Left ventricle myocardium inferior (tissue), 1 donor: ENCODE data around the gene TXN2. TPM values are rescaled to one million over a fixed set of nuclear protein-coding genes. Genes with fewer than 3 reads are reported as not detected.
"Not testable (repeated sequence)": the region's sequence is repeated elsewhere in the genome, so short reads cannot be mapped to it uniquely, and the experiment has no call there.

ENCODE experiments used
- DNase-seq: peaks from one replicate; pipeline ENCODE4 v3.0.0-alpha.2; 2020
- H3K27ac ChIP-seq: fragments of 200-600 bp; replicated peaks from 2 replicates; pipeline ENCODE4 v1.8.0; 2021
- H3K27me3 ChIP-seq: fragments of 200-600 bp; 2 replicates; pipeline ENCODE4 v1.8.0; 2021; ENCODE audit warnings: low read depth
- H3K36me3 ChIP-seq: fragments of 200-600 bp; 2 replicates; pipeline ENCODE4 v1.8.0; 2021
- H3K4me1 ChIP-seq: fragments of 200-600 bp; 2 replicates; pipeline ENCODE4 v1.8.0; 2021
- H3K4me3 ChIP-seq: fragments of 200-600 bp; 2 replicates; pipeline ENCODE4 v1.8.0; 2021; ENCODE audit warnings: mild to moderate bottlenecking, moderate library complexity
- H3K9me3 ChIP-seq: fragments of 200-600 bp; replicated peaks from 2 replicates; pipeline ENCODE4 v1.8.0; 2021
- CTCF ChIP-seq: fragments of 200-600 bp; IDR thresholded peaks from 2 replicates; pipeline ENCODE4 v1.8.0; 2021; ENCODE audit warnings: antibody characterized with exemption, mild to moderate bottlenecking, borderline replicate concordance
- intact Hi-C: fragments of 100-400 bp; cut with micrococcal nuclease; formaldehyde crosslinking; loops from one replicate; pipeline ENCODE4 v1.11.0; 2022
- total RNA-seq: library from RNA; stranded (reverse); fragmentation: NEBNext Ultra II Directional; extraction: Animal tissue kit (Norgen Biotek cat#: 25700); gene quantifications from one replicate; pipeline ENCODE4 v1.2.1, GENCODE V29; 2021
- donor health status: DM: no; HTN: yes; CAD: no; lungs with severe emphysema.

TXN2 gene
- total RNA-seq, 1 donor from 2014 or later: 113 TPM

DNA sequence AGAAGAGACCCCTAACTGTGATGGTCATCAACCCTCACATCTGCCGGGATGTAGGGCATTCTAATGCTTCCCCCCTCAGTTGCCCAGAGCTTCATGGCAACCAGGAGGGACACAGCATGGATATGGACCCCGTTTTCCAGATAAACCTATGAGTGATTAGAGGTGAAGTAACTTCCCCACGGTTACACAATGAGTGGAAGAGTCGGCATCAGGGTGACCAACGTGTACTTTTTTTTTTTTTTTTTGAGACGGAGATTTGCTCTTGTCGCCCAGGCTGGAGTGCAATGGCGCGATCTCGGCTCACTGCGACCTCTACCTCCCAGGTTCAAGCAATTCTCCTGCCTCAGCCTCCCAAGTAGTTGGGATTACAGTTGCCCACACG, 25.0 kb downstream of the TXN2 start:
- peaks cover 73% of the 10 kb centered on the region for H3K4me1 ChIP-seq
- H3K27me3 ChIP-seq: no peaks in the 10 kb centered on the region
- intact Hi-C loops: no loop called here
- peak overlapping the region; percentile 92 for H3K27ac ChIP-seq
- H3K9me3 ChIP-seq: no peaks in the 10 kb centered on the region
- no peaks in the 10 kb centered on the region for H3K36me3 ChIP-seq
- TF ChIP-seq CTCF: no peak
- H3K4me3 ChIP-seq: no peak overlapping the region
- DNase-seq: no peak

DNA sequence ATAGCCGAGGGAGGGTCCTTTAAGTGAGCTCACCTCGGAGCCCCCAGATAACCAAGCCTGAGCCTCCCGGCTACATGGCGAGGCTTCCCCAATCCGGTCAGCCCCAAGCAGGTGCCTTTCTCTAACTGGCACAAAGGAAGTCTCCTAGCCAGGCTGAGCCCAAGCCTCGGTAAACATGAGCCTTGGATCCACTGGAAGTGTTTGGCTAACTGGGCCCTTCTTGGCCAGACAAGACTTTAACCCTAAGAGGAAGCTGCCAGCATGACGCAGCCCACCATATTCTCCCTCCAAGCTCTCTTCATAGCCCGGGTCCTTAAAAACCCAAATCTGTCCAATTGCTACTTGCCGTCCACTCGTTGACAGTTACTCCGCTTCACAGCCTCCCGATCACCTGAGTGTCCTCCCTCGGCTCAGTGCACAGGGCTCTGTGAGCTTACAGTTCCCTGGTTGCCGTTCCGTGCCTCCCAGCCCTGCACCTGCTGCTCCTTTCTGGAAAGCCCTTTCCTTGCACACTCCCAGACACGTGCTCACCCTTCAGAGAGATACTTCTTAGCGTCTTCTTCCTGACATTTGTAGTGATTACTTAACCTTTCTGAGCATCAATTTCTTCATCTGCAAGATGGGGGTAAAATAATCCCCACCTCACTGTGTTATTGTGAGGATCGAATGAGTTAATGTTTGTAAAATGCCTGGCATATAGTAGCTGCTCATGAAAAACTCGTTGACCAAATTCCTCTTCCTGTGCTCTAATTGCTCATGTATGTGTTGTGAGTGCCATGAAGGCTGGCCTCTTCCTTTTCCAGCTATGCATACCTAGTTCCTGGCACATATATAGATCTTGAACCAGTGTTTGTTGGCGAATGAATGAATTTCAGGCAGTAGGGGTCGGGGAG, 25.6 kb downstream of the TXN2 start:
- peaks cover 74% of the 10 kb centered on the region for H3K4me1 ChIP-seq
- no peak for DNase-seq
- no peak for TF ChIP-seq CTCF

GRCh38 chr22:36454916-36455570, 26.4 kb downstream of the TXN2 start:
- intact Hi-C loops: no loop called here
- Histone ChIP-seq H3K27ac (peak overlapping the region; percentile 92), H3K4me1 (peaks cover 81% of the 10 kb centered on the region), H3K27me3 (no peaks in the 10 kb centered on the region), H3K9me3 (no peaks in the 10 kb centered on the region), H3K4me3 (peak overlapping the region; percentile 66), H3K36me3 (no peaks in the 10 kb centered on the region)
- peak; percentile 13 for TF ChIP-seq CTCF
- peak; percentile 93 for DNase-seq

More for the DNA sequence above, 25.6 kb downstream of the TXN2 start:
- intact Hi-C loops: no loop called here
- Histone ChIP-seq H3K9me3 (no peaks in the 10 kb centered on the region), H3K36me3 (no peaks in the 10 kb centered on the region), H3K27ac (peak overlapping the region; percentile 92), H3K27me3 (no peaks in the 10 kb centered on the region), H3K4me3 (peak overlapping the region; percentile 66)

- Histone ChIP-seq H3K4me1 (peaks cover 91% of the 10 kb centered on the region), H3K4me3 (no peak overlapping the region)
- intact Hi-C loops: no loop called here
Measured at GRCh38 chr22:36453855-36454378, 27.5 kb downstream of the TXN2 start.

DNA sequence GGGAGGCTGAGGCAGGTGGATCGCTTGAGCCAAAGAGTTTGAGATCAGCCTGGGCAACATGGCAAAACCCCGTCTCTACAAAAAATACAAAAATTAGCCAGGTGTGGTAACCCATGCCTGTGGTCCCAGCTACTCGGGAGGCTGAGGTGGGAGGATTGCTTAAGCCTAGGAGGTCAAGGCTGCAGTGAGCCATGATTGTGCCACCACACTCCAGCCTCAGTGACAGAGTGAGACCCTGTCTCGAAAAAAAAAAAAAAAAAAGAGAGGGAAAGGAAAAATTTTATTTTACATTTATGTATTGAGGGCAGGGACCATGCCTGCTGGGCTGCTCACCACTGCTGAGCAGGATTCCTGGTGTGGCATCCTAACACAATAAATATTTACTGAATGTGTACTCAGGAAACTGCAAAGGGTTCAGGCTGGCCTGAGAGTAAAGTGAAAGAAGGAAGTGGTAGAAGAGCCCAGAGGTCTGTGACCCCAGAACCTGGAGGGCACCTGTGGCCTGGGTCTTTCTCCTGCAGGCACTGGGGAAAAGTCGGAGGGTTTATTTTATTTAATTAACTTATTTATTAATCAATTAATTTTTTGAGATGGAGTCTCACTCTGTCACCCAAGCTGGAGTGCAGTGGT, 28.3 kb downstream of the TXN2 start:
- H3K9me3 ChIP-seq, DNase-seq, H3K36me3 ChIP-seq, H3K27me3 ChIP-seq, intact Hi-C loops, H3K4me3 ChIP-seq: not testable (repeated sequence)
- H3K4me1 ChIP-seq: peaks cover 87% of the 10 kb centered on the region
- peak overlapping the region; percentile 92 for H3K27ac ChIP-seq

More at GRCh38 chr22:36453855-36454378, 27.5 kb downstream of the TXN2 start:
- Histone ChIP-seq H3K9me3 (no peaks in the 10 kb centered on the region), H3K27me3 (no peaks in the 10 kb centered on the region), H3K36me3 (no peaks in the 10 kb centered on the region), H3K27ac (peak overlapping the region; percentile 92)
- DNase-seq: no peak
- TF ChIP-seq CTCF: no peak
